LNCAP (cell line): ENCODE results near the gene S100PBP.

Experiments used
- TF ChIP-seq, protein P1 (sequence below): fragments of 450-650 bp; IDR thresholded peaks from 2 replicates; pipeline ENCODE4 v1.5.1; 2017; ENCODE audit warnings: mild to moderate bottlenecking

S100PBP gene

DNA sequence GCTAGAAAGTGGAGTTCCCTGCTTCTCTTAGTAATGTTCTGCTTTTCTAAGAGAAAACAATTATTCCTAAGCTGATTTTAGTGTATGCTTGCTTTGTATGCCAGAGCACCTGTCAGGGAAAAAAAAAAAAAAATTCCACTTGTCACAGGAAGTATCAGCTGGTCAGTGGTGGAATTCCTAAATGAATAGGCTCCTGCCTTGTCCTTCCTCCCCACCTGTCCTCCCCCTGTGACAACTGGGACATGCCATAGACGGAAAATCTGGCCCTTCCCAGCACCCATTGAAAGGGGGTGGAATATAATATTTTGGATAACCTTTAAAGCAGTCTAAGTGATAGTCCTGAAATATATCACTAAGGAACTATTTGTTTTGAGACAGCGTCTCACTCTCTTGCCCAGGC, 42.5 kb downstream of the S100PBP start:
- TF ChIP-seq, protein P1, sequence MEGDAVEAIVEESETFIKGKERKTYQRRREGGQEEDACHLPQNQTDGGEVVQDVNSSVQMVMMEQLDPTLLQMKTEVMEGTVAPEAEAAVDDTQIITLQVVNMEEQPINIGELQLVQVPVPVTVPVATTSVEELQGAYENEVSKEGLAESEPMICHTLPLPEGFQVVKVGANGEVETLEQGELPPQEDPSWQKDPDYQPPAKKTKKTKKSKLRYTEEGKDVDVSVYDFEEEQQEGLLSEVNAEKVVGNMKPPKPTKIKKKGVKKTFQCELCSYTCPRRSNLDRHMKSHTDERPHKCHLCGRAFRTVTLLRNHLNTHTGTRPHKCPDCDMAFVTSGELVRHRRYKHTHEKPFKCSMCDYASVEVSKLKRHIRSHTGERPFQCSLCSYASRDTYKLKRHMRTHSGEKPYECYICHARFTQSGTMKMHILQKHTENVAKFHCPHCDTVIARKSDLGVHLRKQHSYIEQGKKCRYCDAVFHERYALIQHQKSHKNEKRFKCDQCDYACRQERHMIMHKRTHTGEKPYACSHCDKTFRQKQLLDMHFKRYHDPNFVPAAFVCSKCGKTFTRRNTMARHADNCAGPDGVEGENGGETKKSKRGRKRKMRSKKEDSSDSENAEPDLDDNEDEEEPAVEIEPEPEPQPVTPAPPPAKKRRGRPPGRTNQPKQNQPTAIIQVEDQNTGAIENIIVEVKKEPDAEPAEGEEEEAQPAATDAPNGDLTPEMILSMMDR, result no peak

DNA sequence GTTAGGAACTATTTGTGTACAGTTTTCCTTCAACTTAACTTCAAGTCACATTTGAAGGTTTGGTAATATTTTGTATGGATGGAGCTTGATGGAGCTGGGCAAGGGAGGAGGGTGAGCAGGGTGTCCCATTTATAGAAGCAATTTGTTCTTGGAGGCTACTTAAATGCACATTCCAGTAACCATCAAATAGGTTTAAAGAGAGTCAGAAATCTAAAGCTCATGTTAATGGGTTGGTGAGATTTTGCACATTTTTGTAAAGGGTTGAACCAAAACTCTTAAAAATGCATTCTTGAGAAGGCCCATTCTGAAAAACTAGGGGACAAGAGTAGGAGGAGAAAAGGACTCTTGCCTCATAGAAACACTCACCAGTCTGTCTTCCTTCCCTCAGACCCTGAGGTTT, 43.1 kb downstream of the S100PBP start:
- TF ChIP-seq, protein P1, result no peak

GRCh38 chr1:32861904-32862695, 44.6 kb downstream of the S100PBP start:
- TF ChIP-seq, protein P1, result no peak

DNA sequence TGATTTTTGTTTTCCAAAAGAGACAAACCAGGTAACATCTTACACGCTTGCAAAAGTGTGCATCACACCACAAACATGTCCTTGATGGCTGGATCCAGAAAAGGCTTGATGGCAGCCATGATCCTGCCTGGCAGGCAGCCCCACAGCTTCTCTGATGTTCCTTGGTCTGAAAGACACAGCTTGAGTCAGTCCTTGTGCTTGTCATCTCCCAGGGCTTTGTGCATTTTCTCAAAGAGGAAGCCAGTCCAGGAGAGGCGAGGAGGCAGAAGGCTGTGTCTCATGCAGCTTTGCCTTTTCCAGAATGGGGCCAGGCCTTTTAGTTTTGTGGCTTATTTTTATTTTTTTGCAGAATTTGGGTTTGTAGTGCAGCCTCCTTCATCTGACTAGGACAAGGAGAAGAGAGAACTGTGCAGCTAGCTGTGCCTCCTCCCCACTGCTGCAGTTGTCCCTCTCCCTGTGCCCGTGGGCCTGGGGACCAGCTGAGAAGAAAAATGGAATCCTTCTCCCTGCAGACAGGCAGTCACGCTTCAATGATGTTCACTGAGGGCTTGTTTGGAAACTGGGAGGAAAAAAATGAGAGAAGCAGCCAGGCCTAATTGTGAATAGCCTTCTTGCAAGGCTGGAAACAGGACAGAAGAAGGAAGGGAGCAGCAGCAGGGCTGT, 45.9 kb downstream of the S100PBP start:
- TF ChIP-seq, protein P1, result no peak

- TF ChIP-seq, protein P1, result no peak
Observed at GRCh38 chr1:32863881-32864245, 46.4 kb downstream of the S100PBP start.

- TF ChIP-seq, protein P1, result no peak
Observed at GRCh38 chr1:32864375-32865019, 47.0 kb downstream of the S100PBP start.

- TF ChIP-seq, protein P1, result no peak
Observed at GRCh38 chr1:32865639-32866405, 48.4 kb downstream of the S100PBP start.
